CD4-positive, alpha-beta T cell treated with Interferon gamma for 1 hour (primary cell): ENCODE results near the gene MAPK14.
"Not testable (repeated sequence)": the region's sequence is repeated elsewhere in the genome, so short reads cannot be mapped to it uniquely, and the experiment has no call there.

Experiments
- DNase-seq: peaks from one replicate; pipeline ENCODE4 v3.0.0-alpha.2; 2020

MAPK14 gene

GRCh38 chr6:36124881-36125280 lies 97.3 kb downstream of the MAPK14 start:
- no peak for DNase-seq

GRCh38 chr6:36125575-36125974 lies 98.0 kb downstream of the MAPK14 start:
- DNase-seq, result no peak

- DNase-seq, result no peak
Measured at GRCh38 chr6:36126121-36126520, 98.5 kb downstream of the MAPK14 start.

- no peak for DNase-seq
Measured at GRCh38 chr6:36126553-36127458, 99.2 kb downstream of the MAPK14 start.

- DNase-seq, result peak; percentile 75
Measured at GRCh38 chr6:36127462-36128016, 99.9 kb downstream of the MAPK14 start.

- no peak for DNase-seq
Measured at GRCh38 chr6:36128073-36128472, 100.5 kb downstream of the MAPK14 start.

- no peak for DNase-seq
Measured at GRCh38 chr6:36128793-36129192, 101.2 kb downstream of the MAPK14 start.

GRCh38 chr6:36129334-36129733 lies 101.7 kb downstream of the MAPK14 start:
- not testable (repeated sequence) for DNase-seq

- no peak for DNase-seq
Measured at GRCh38 chr6:36129941-36130666, 102.5 kb downstream of the MAPK14 start, which contains the start of gene MAPK13. TSS of gene MAPK13 (plus strand) at chr6:36130513. CDS start at chr6:36130583, 70 bp downstream.

GRCh38 chr6:36130667-36131510 lies 103.3 kb downstream of the MAPK14 start:
- peak; percentile 56 for DNase-seq

GRCh38 chr6:36131511-36132245 lies 104.1 kb downstream of the MAPK14 start:
- peak; percentile 26 for DNase-seq

- no peak for DNase-seq
Measured at GRCh38 chr6:36132246-36132895, 104.8 kb downstream of the MAPK14 start.

- DNase-seq, result no peak
Measured at GRCh38 chr6:36133148-36133547, 105.5 kb downstream of the MAPK14 start.

- DNase-seq, result no peak
Measured at GRCh38 chr6:36133912-36134311, 106.3 kb downstream of the MAPK14 start.

- no peak for DNase-seq
Measured at GRCh38 chr6:36135053-36135731, 107.6 kb downstream of the MAPK14 start.

GRCh38 chr6:36136034-36136433 lies 108.4 kb downstream of the MAPK14 start:
- no peak for DNase-seq

- DNase-seq, result no peak
Measured at GRCh38 chr6:36136551-36136950, 108.9 kb downstream of the MAPK14 start.

GRCh38 chr6:36138667-36139066 lies 111.1 kb downstream of the MAPK14 start:
- no peak for DNase-seq

- no peak for DNase-seq
Measured at GRCh38 chr6:36139431-36139830, 111.8 kb downstream of the MAPK14 start.

GRCh38 chr6:36139991-36140710 lies 112.5 kb downstream of the MAPK14 start:
- no peak for DNase-seq
